GM20000 (cell line): ENCODE data around the gene KRT31.
"Not testable (repeated sequence)": the region's sequence is repeated elsewhere in the genome, so short reads cannot be mapped to it uniquely, and the experiment has no call there.

Source experiments
- DNase-seq: peaks from one replicate; pipeline ENCODE4 v3.0.0; 2012; ENCODE audit warnings: low spot score
- TF ChIP-seq, protein P1 (sequence below): IDR thresholded peaks from 2 replicates; pipeline ENCODE4 v1.5.1; 2012; ENCODE audit warnings: mild to moderate bottlenecking, control low read depth; ENCODE audit errors: extremely low read depth, missing control alignments

The KRT31 gene

GRCh38 chr17:41424111-41424635 is 26.8 kb upstream of the KRT31 start, which contains the start of gene KRT37:
KRT37 (minus strand) TSS chr17:41424585; CDS start chr17:41424523, 62 bp downstream.
- no peak for DNase-seq
- TF ChIP-seq, protein P1, sequence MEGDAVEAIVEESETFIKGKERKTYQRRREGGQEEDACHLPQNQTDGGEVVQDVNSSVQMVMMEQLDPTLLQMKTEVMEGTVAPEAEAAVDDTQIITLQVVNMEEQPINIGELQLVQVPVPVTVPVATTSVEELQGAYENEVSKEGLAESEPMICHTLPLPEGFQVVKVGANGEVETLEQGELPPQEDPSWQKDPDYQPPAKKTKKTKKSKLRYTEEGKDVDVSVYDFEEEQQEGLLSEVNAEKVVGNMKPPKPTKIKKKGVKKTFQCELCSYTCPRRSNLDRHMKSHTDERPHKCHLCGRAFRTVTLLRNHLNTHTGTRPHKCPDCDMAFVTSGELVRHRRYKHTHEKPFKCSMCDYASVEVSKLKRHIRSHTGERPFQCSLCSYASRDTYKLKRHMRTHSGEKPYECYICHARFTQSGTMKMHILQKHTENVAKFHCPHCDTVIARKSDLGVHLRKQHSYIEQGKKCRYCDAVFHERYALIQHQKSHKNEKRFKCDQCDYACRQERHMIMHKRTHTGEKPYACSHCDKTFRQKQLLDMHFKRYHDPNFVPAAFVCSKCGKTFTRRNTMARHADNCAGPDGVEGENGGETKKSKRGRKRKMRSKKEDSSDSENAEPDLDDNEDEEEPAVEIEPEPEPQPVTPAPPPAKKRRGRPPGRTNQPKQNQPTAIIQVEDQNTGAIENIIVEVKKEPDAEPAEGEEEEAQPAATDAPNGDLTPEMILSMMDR: no peak

GRCh38 chr17:41422586-41422985 is 25.2 kb upstream of the KRT31 start:
- DNase-seq: not testable (repeated sequence)

- DNase-seq: no peak
- TF ChIP-seq, protein P1: no peak
These were observed 24.2 kb upstream of the KRT31 start for GRCh38 chr17:41421617-41422016.

- TF ChIP-seq, protein P1: no peak
- no peak for DNase-seq
These were observed 23.7 kb upstream of the KRT31 start for GRCh38 chr17:41421116-41421515.

DNA sequence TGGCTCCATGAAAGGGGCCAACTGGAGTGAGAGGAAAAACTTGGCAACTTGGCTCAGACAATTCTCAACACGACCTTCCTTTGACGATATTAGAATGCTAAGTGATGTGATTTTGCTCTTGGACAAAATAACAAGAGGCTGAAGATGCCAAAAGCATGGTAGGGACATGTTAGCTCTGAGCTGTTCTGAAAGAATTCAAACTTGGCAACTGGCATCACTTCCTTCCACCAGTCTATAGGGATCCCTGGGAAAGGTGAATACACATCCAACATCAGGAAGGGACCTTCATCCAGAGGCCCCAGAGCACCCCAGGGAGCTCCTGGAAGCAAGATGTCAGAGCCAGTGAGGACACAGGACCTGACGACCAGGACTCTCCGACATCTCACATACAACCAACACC is 22.7 kb upstream of the KRT31 start:
- DNase-seq: no peak
- TF ChIP-seq, protein P1: no peak

DNA sequence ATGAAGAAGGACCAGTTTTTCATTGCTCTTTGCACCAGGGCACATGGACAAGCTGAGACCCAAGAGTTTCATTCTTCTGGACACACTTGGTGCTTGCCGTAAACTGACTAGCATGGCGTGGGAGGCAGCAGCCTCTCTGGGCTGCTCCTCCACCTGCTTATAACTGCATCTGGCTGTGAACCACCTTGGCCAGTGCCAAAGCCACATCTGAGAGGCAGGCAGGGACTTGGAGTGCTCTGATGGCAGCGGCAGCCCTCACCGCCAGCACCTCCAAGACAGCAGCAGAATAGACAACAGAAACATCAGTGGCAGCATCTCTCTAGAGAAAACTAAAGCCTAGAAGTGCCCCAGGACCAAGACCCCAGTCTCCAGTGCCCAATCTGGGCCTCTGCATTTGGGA is 22.3 kb upstream of the KRT31 start:
- DNase-seq: no peak
- TF ChIP-seq, protein P1: no peak

DNA sequence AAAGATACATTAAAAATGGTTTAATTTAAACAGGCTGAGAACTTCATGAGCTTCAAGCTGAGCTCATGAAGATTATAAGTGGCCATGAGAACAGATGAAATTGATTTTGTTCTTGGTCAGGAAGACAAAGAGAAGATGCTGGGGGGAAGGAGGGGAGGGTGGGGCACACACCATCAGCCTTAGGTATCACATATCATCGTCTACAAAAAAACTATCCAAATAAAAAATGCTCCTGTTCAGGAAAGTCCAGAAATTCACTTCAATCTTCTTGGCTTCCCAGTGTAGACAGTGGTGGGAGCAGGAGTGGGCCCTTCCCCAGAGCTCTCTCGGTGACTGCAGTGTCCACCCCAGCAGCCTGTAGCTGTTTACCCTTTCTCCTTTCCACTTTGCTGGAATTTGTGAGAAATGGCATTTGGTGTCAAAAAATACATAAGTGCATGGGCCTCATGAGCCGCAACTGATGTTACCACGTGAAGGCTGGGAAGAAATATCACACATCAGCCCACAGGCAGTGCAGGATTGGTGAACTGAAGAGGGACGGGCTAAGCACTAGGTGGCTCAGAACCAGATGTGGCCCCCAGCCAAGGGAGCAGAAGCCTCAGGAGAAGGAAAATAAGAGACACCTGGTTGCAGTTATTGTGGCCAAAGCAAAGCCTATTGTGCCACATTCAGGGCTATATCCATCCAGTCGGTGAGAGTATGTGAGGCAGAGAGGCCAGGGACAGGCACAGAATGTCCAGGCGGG is 20.9 kb upstream of the KRT31 start:
- TF ChIP-seq, protein P1: no peak
- no peak for DNase-seq

GRCh38 chr17:41417576-41418015 is 20.2 kb upstream of the KRT31 start:
- TF ChIP-seq, protein P1: peak; percentile 20
- peak; percentile 37 for DNase-seq
